GM12874 (cell line): Measurements from ENCODE around the gene ARRB2.

Experiments used
- CTCF ChIP-seq: IDR thresholded peaks from 2 replicates; pipeline ENCODE4 v1.5.1; 2011; ENCODE audit warnings: low read depth, mild to moderate bottlenecking, control low read depth, low read length, moderate library complexity; ENCODE audit not compliant: insufficient read depth

The ARRB2 gene

GRCh38 chr17:4717791-4718190 lies 7.4 kb downstream of the ARRB2 start:
- TF ChIP-seq CTCF: no peak

GRCh38 chr17:4718276-4718675 lies 7.8 kb downstream of the ARRB2 start:
- no peak for TF ChIP-seq CTCF

- TF ChIP-seq CTCF: no peak
These were observed 8.7 kb downstream of the ARRB2 start for GRCh38 chr17:4719146-4719545.

GRCh38 chr17:4719684-4720221 lies 9.3 kb downstream of the ARRB2 start:
- no peak for TF ChIP-seq CTCF

- TF ChIP-seq CTCF: no peak
These were observed 10.4 kb downstream of the ARRB2 start for GRCh38 chr17:4720787-4721186.

- TF ChIP-seq CTCF: no peak
These were observed 11.0 kb downstream of the ARRB2 start for GRCh38 chr17:4721203-4722135.

GRCh38 chr17:4722678-4723240 lies 12.3 kb downstream of the ARRB2 start:
- TF ChIP-seq CTCF: no peak
